Vagina (tissue), 2 donors: Measurements from ENCODE around the gene ROR2. TPM values are rescaled to one million over a fixed set of nuclear protein-coding genes. Genes with fewer than 3 reads are reported as not detected.
"Not testable (repeated sequence)": the region's sequence is repeated elsewhere in the genome, so short reads cannot be mapped to it uniquely, and the experiment has no call there.

ENCODE experiments used
- DNase-seq, 2 donors: peaks; one replicate each; pipeline ENCODE4 v3.0.0-alpha.2; 2017; ENCODE audit errors: extremely low spot score in 2 of 2
- H3K27ac ChIP-seq: fragments of 200-600 bp; sonication (generic); one replicate; pipeline ENCODE4 v1.5.1; 2019
- H3K27me3 ChIP-seq: fragments of 200-600 bp; sonication (generic); one replicate; pipeline ENCODE4 v1.5.1; 2019
- H3K36me3 ChIP-seq, 2 donors: fragments of 200-600 bp; sonication (generic); one replicate each; pipeline ENCODE4 v1.5.1; 2017 to 2019
- H3K4me1 ChIP-seq: fragments of 200-600 bp; sonication (generic); one replicate; pipeline ENCODE4 v1.5.1; 2019
- H3K4me3 ChIP-seq, 2 donors: fragments of 200-600 bp; sonication (generic); 1 replicate in 1 of 2; 2 replicates in 1 of 2; pipeline ENCODE4 v1.5.1; 2016 to 2019
- H3K9me3 ChIP-seq: fragments of 200-600 bp; sonication (generic); one replicate; pipeline ENCODE4 v1.5.1; 2019
- CTCF ChIP-seq, 3 experiments: fragments of 450-650 bp in 2 of 3; fragments of 200-600 bp in 1 of 3; sonication (generic) in 1 of 3; IDR thresholded peaks; one replicate each; pipeline ENCODE4 v1.5.1; 2017 to 2019; ENCODE audit warnings: antibody characterized with exemption in 3 of 3, mild to moderate bottlenecking in 2 of 3, moderate library complexity in 2 of 3
- POLR2A ChIP-seq, 2 donors: fragments of 450-650 bp; IDR thresholded peaks; one replicate each; pipeline ENCODE4 v1.6.1; 2017; ENCODE audit warnings: antibody characterized with exemption in 2 of 2, mild to moderate bottlenecking in 2 of 2, moderate library complexity in 2 of 2
- POLR2AphosphoS5 ChIP-seq, 2 donors: sonication (generic); formaldehyde crosslinking; IDR thresholded peaks; one replicate each; pipeline ENCODE4 v1.9.0; 2017; ENCODE audit warnings: antibody characterized with exemption in 2 of 2, mild to moderate bottlenecking in 2 of 2, low read depth in 1 of 2; ENCODE audit not compliant: insufficient read depth in 1 of 2
- intact Hi-C: fragments of 100-400 bp; cut with DNase I; formaldehyde crosslinking; loops from one replicate; pipeline ENCODE4 v1.15.1; 2023
- total RNA-seq: library from RNA; depleted of rRNA; stranded (reverse); fragments of >200 nt; gene quantifications from one replicate; pipeline ENCODE4 v1.2.3, GENCODE V29; 2016

Gene ROR2
- total RNA-seq, 1 donor from 2014 or later = 22.3 TPM

GRCh38 chr9:91911657-91912056, 38.4 kb downstream of the ROR2 start:
- H3K4me1 ChIP-seq = peaks cover 23% of the 10 kb centered on the region
- no peaks in the 10 kb centered on the region for H3K9me3 ChIP-seq
- no peaks in the 10 kb centered on the region for H3K36me3 ChIP-seq
- no peaks in the 10 kb centered on the region for H3K27me3 ChIP-seq
- no peak for TF ChIP-seq CTCF (IDR thresholded peaks at IDR 0.05)
- no peak for TF ChIP-seq POLR2A (IDR thresholded peaks at IDR 0.05)
- no peak for TF ChIP-seq POLR2AphosphoS5 (IDR thresholded peaks at IDR 0.05; ENCODE audit: insufficient read depth in 1 of 2, low read depth in 1 of 2)
- no peak for DNase-seq
- H3K27ac ChIP-seq = no peak overlapping the region
- intact Hi-C loops = no loop called here
- H3K4me3 ChIP-seq = no peak overlapping the region

- H3K27me3 ChIP-seq, H3K4me3 ChIP-seq, intact Hi-C loops, H3K36me3 ChIP-seq, DNase-seq, H3K9me3 ChIP-seq, H3K27ac ChIP-seq: not testable (repeated sequence)
- H3K4me1 ChIP-seq = peaks cover 46% of the 10 kb centered on the region
Observed at GRCh38 chr9:91909256-91909655, 40.8 kb downstream of the ROR2 start.

- no peak overlapping the region for H3K27ac ChIP-seq
- no peaks in the 10 kb centered on the region for H3K36me3 ChIP-seq
- peaks cover 51% of the 10 kb centered on the region for H3K4me1 ChIP-seq
Observed at GRCh38 chr9:91908746-91909145, 41.3 kb downstream of the ROR2 start.

GRCh38 chr9:91908293-91908623, 41.8 kb downstream of the ROR2 start:
- H3K27ac ChIP-seq = no peak overlapping the region
- no peak overlapping the region for H3K4me3 ChIP-seq
- peaks cover 55% of the 10 kb centered on the region for H3K4me1 ChIP-seq
- no peaks in the 10 kb centered on the region for H3K27me3 ChIP-seq
- H3K9me3 ChIP-seq = no peaks in the 10 kb centered on the region
- intact Hi-C loops = no loop called here
- DNase-seq = no peak
- H3K36me3 ChIP-seq = no peaks in the 10 kb centered on the region
- TF ChIP-seq CTCF (IDR thresholded peaks at IDR 0.05) (no peak), POLR2A (IDR thresholded peaks at IDR 0.05) (no peak), POLR2AphosphoS5 (IDR thresholded peaks at IDR 0.05; ENCODE audit: insufficient read depth in 1 of 2, low read depth in 1 of 2) (no peak)

More at GRCh38 chr9:91908746-91909145, 41.3 kb downstream of the ROR2 start:
- H3K27me3 ChIP-seq = no peaks in the 10 kb centered on the region
- H3K9me3 ChIP-seq = no peaks in the 10 kb centered on the region
- intact Hi-C loops = no loop called here
- no peak overlapping the region for H3K4me3 ChIP-seq
- TF ChIP-seq POLR2AphosphoS5 (IDR thresholded peaks at IDR 0.05; ENCODE audit: insufficient read depth in 1 of 2, low read depth in 1 of 2) (no peak), POLR2A (IDR thresholded peaks at IDR 0.05) (no peak), CTCF (IDR thresholded peaks at IDR 0.05) (no peak)
- no peak for DNase-seq

GRCh38 chr9:91907484-91908292, 42.3 kb downstream of the ROR2 start:
- Histone ChIP-seq H3K36me3 (no peaks in the 10 kb centered on the region), H3K4me1 (peaks cover 61% of the 10 kb centered on the region), H3K9me3 (no peaks in the 10 kb centered on the region), H3K4me3 (no peak overlapping the region), H3K27me3 (no peaks in the 10 kb centered on the region), H3K27ac (no peak overlapping the region)
- TF ChIP-seq POLR2AphosphoS5 (IDR thresholded peaks at IDR 0.05; ENCODE audit: insufficient read depth in 1 of 2, low read depth in 1 of 2) = no peak
- no peak for TF ChIP-seq POLR2A (IDR thresholded peaks at IDR 0.05)
- no peak for TF ChIP-seq CTCF (IDR thresholded peaks at IDR 0.05)
- DNase-seq = no peak
- intact Hi-C loops = no loop called here
